ENCODE data around the gene SYT9. TPM values are rescaled to one million over a fixed set of nuclear protein-coding genes. Genes with fewer than 3 reads are reported as not detected.

The SYT9 gene
- total and polyA plus RNA-seq, 2 of the 4 experiments (the other 2 are of a cell fraction) = not detected

GRCh38 chr11:7501251-7501650 lies 249.5 kb downstream of the SYT9 start:
- Histone ChIP-seq H3K18ac (ENCODE audit: low read depth, low read length) (no peak overlapping the region), H3K4ac (ENCODE audit: low read depth, low read length) (no peak overlapping the region), H3K4me2 (ENCODE audit: low read depth, low read length) (no peak overlapping the region), H4K5ac (ENCODE audit: low read depth, low read length) (no peak overlapping the region), H2AK9ac (replicated peaks; ENCODE audit: low read depth, low read length, poor library complexity) (no peak overlapping the region), H2AK5ac (ENCODE audit: low read depth, low read length) (no peak overlapping the region), H2AFZ (replicated peaks; ENCODE audit: low read length, poor library complexity) (no peak overlapping the region), H2BK5ac (ENCODE audit: low read depth, low read length, poor library complexity, severe bottlenecking) (no peak overlapping the region), H2BK120ac (ENCODE audit: low read depth, low read length) (no peak overlapping the region), H3K79me1 (ENCODE audit: low read depth in 1 of 2, low read length in 2 of 2) (no peaks in the 10 kb centered on the region), H3K9me1 (ENCODE audit: insufficient read depth, low read length) (no peaks in the 10 kb centered on the region), H4K20me1 (ENCODE audit: insufficient read depth, low read length) (no peaks in the 10 kb centered on the region), H3K27me3 (ENCODE audit: control insufficient read depth, insufficient read depth, low read length) (no peaks in the 10 kb centered on the region), H4K8ac (ENCODE audit: low read depth in 2 of 2, low read length in 2 of 2) (no peak overlapping the region), H2BK20ac (ENCODE audit: low read depth, low read length) (no peak overlapping the region), H3K56ac (ENCODE audit: extremely low read depth, insufficient read depth, low read length) (no peak overlapping the region), H3K9me3 (ENCODE audit: control insufficient read depth, insufficient read depth, low read length) (no peaks in the 10 kb centered on the region), H3K4me3 (ENCODE audit: insufficient read depth, low read depth, low read length) (no peak overlapping the region), H3K36me3 (ENCODE audit: control insufficient read depth, insufficient read depth, low read length) (no peaks in the 10 kb centered on the region), H3K27ac (ENCODE audit: insufficient read depth, low read length) (no peak overlapping the region), H3K14ac (replicated peaks; ENCODE audit: low read depth, low read length) (no peak overlapping the region), H4K91ac (ENCODE audit: insufficient read depth, low read depth, low read length) (no peak overlapping the region), H3K23ac (ENCODE audit: low read depth, low read length) (no peak overlapping the region), H3K4me1 (ENCODE audit: control insufficient read depth, insufficient read depth, low read length) (no peaks in the 10 kb centered on the region), H2BK15ac (ENCODE audit: low read depth, low read length) (no peak overlapping the region), H3K9ac (ENCODE audit: low read depth, low read length) (no peak overlapping the region)
- ChIA-PET CTCF (interaction anchor here (0.6 to 1.0 kb wide), 2 partner anchors 70 to 186 kb away, joined by 3 to 4 read pairs; no protein-coding TSS in a partner anchor), POLR2A (ENCODE audit: unreplicated experiment) (no interaction called here)
- dilution Hi-C loops (cut with HindIII; ENCODE audit: low sequenced_read_pairs, unreplicated experiment) (no loop called here), in situ Hi-C loops (cut with MboI; ENCODE audit: low sequenced_read_pairs) (no loop called here), intact Hi-C loops (cut with micrococcal nuclease) (no loop called here)
- TF ChIP-seq CEBPB (IDR thresholded peaks at IDR 0.05; ENCODE audit: low read depth, low read length) (no peak), MAZ (IDR thresholded peaks at IDR 0.05; ENCODE audit: borderline replicate concordance, low read depth, low read length) (no peak), BHLHE40 (IDR thresholded peaks at IDR 0.05; ENCODE audit: low read depth, low read length) (no peak), MAFK (IDR thresholded peaks at IDR 0.05; ENCODE audit: low read depth, low read length) (no peak), FOS (IDR thresholded peaks at IDR 0.05; ENCODE audit: low read depth, low read length) (no peak), RCOR1 (IDR thresholded peaks at IDR 0.05; ENCODE audit: insufficient replicate concordance, low read length) (no peak), MXI1 (IDR thresholded peaks at IDR 0.05; ENCODE audit: borderline replicate concordance, low read depth, low read length) (no peak), NFE2L2 (IDR thresholded peaks at IDR 0.05; ENCODE audit: low read depth, low read length) (no peak), CHD1 (IDR thresholded peaks at IDR 0.05; ENCODE audit: low read depth, low read length) (no peak), RAD21 (IDR thresholded peaks at IDR 0.05; ENCODE audit: low read length) (no peak), SMC3 (IDR thresholded peaks at IDR 0.05; ENCODE audit: low read depth, low read length) (no peak), USF2 (IDR thresholded peaks at IDR 0.05; ENCODE audit: low read depth, low read length) (no peak), RFX5 (IDR thresholded peaks at IDR 0.05; ENCODE audit: low read depth, low read length) (no peak), CTCF (conservative IDR thresholded peaks at IDR 0.05; ENCODE audit: low read depth, low read length) (no peak)
- TF ChIP-seq, protein P1, sequence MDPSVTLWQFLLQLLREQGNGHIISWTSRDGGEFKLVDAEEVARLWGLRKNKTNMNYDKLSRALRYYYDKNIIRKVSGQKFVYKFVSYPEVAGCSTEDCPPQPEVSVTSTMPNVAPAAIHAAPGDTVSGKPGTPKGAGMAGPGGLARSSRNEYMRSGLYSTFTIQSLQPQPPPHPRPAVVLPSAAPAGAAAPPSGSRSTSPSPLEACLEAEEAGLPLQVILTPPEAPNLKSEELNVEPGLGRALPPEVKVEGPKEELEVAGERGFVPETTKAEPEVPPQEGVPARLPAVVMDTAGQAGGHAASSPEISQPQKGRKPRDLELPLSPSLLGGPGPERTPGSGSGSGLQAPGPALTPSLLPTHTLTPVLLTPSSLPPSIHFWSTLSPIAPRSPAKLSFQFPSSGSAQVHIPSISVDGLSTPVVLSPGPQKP (IDR thresholded peaks at IDR 0.05; ENCODE audit: borderline replicate concordance, low read depth, low read length) = no peak
- no peak for DNase-seq
- ATAC-seq (ENCODE audit: low read depth) = no peak
- BruUV-seq (replicated peaks) = no TSS peak
- no CpG with 5 or more reads among the region's 3 CpGs for WGBS, 2 experiments (ENCODE audit: extremely low coverage in 2 of 2, insufficient read length in 1 of 2)
